GM12878 (cell line): ENCODE results near the gene GDAP1L1. TPM values are rescaled to one million over a fixed set of nuclear protein-coding genes. Genes with fewer than 3 reads are reported as not detected.

Experiments used
- ATAC-seq: fragments of 200-7000 bp; cut with Tn5 transposase; 3 replicates; pipeline ENCODE4 v1.9.1; 2020; ENCODE audit warnings: mild to moderate bottlenecking, moderate library complexity
- BruUV-seq: library from RNA; stranded (reverse); fragments of 400-500 nt; replicated peaks from 2 replicates; lab custom pipeline; 2021; lab: Mats Ljungman, UMichigan
- CTCF ChIA-PET: fragments of 300-600 bp; sonication (Branson Sonifier 250); formaldehyde crosslinking; extraction: SDS; loops from one replicate; lab custom pipeline; 2021; ENCODE audit warnings: inconsistent platforms; lab: Yijun Ruan, JAX
- POLR2A ChIA-PET: fragments of 350-600 bp; formaldehyde crosslinking; extraction: SDS; loops from one replicate; lab custom pipeline; 2021; ENCODE audit warnings: inconsistent platforms; lab: Charles Lee
- RAD21 ChIA-PET: fragments of 300-600 bp; sonication (Branson Sonifier 250); formaldehyde crosslinking; loops from one replicate; lab custom pipeline; 2023; ENCODE audit warnings: antibody characterized with exemption; ENCODE audit not compliant: unreplicated experiment; lab: Charles Lee
- SMC1A ChIA-PET: fragments of 300-600 bp; sonication (Branson Sonifier 250); formaldehyde crosslinking; loops from one replicate; lab custom pipeline; 2023; ENCODE audit not compliant: unreplicated experiment, uncharacterized antibody; lab: Charles Lee
- DNase-seq: peaks from one replicate; pipeline ENCODE4 v3.0.0-alpha.2; 2011; ENCODE audit warnings: low read depth, low spot score
- FAIRE-seq: peaks from 3 replicates; lab custom pipeline; 2011; peaks lifted over from hg19 to GRCh38; lab: Jason Lieb, UNC
- H2AFZ ChIP-seq: 2 replicates; pipeline ENCODE4 v1.6.0; 2011; ENCODE audit warnings: low read depth, low read length, control low read depth; ENCODE audit not compliant: control insufficient read depth
- H3K27ac ChIP-seq: 2 replicates; pipeline ENCODE4 v1.5.1; 2011; ENCODE audit warnings: control low read depth; ENCODE audit not compliant: control insufficient read depth, insufficient read depth
- H3K27me3 ChIP-seq, 2 experiments: replicated peaks in 1 of 2; 2 replicates each; pipeline versions ENCODE4 v1.6.0 to v1.6.1; 2011; ENCODE audit warnings: low read length in 1 of 2; ENCODE audit not compliant: control insufficient read depth in 2 of 2, insufficient read depth in 2 of 2
- H3K36me3 ChIP-seq, 2 experiments: 2 replicates each; pipeline ENCODE4 v1.5.1; 2011; ENCODE audit warnings: low read length in 1 of 2; ENCODE audit not compliant: control insufficient read depth in 2 of 2, insufficient read depth in 2 of 2
- H3K4me1 ChIP-seq: 2 replicates; pipeline ENCODE4 v1.6.1; 2011; ENCODE audit warnings: mild to moderate bottlenecking, low read length, moderate library complexity, mixed read lengths; ENCODE audit not compliant: control insufficient read depth, insufficient read depth
- H3K4me2 ChIP-seq: 2 replicates; pipeline ENCODE4 v1.6.0; 2011; ENCODE audit warnings: control low read depth; ENCODE audit not compliant: control insufficient read depth, insufficient read depth
- H3K4me3 ChIP-seq: fragments of 200-600 bp; sonication (generic); 2 replicates; pipeline ENCODE4 v1.5.1; 2016
- H3K79me2 ChIP-seq: 2 replicates; pipeline ENCODE4 v1.6.0; 2011; ENCODE audit warnings: low read length; ENCODE audit not compliant: control insufficient read depth, insufficient read depth
- H3K9ac ChIP-seq: 2 replicates; pipeline ENCODE4 v1.8.0; 2011; ENCODE audit warnings: low read length, control low read depth, mixed read lengths; ENCODE audit not compliant: control insufficient read depth, insufficient read depth
- H3K9me3 ChIP-seq: replicated peaks from 3 replicates; pipeline ENCODE4 v1.5.1; 2011; ENCODE audit warnings: mild to moderate bottlenecking, low read length; ENCODE audit not compliant: control insufficient read depth, insufficient read depth
- H4K20me1 ChIP-seq: 2 replicates; pipeline ENCODE4 v1.6.0; 2011; ENCODE audit not compliant: control insufficient read depth, insufficient read depth
- ESRRA ChIP-seq: IDR thresholded peaks from 2 replicates; pipeline ENCODE4 v1.6.1; 2012; ENCODE audit warnings: mild to moderate bottlenecking, low read length, improper control_type of control experiment
- SMARCA5 ChIP-seq: fragments of 450-650 bp; IDR thresholded peaks from 2 replicates; pipeline ENCODE4 v1.6.1; 2017; ENCODE audit warnings: mild to moderate bottlenecking
- TAF1 ChIP-seq: IDR thresholded peaks from 2 replicates; pipeline ENCODE4 v1.6.1; 2011; ENCODE audit warnings: mild to moderate bottlenecking, low read depth, low read length, borderline replicate concordance
- WGBS: methylation state at CpG from one replicate; pipeline ENCODE4 v1.1.6; 2016; ENCODE audit warnings: low lambda C conversion rate; ENCODE audit not compliant: insufficient replicate concordance, insufficient coverage; ENCODE audit errors: missing lambda C conversion rate; 5-methylcytosine and 5-hydroxymethylcytosine counted together
- in situ Hi-C: fragments of 300-500 bp; cut with MboI; formaldehyde crosslinking; loops from 9 replicates; pipeline ENCODE4 v1.14.3; 2018; ENCODE audit warnings: mixed read lengths
- intact Hi-C: fragments of 100-400 bp; cut with micrococcal nuclease; formaldehyde crosslinking; loops from one replicate; pipeline ENCODE4 v1.14.2; 2022; ENCODE audit not compliant: unreplicated experiment
- polyA plus RNA-seq, 11 experiments: library from polyadenylated mRNA; depleted of rRNA in 4 of 11; unstranded in 6 of 11; stranded (reverse) in 5 of 11; fragments of >200 nt; fragmentation: Nextera tagmentation in 4 of 11; fragmentation: Illumina TruSeq in 1 of 11; extraction: Ambion mirVana in 4 of 11; extraction: Trizol in 1 of 11; gene quantifications; 1 replicate in 1 of 11; 2 replicates in 10 of 11; pipeline versions ENCODE4 v1.2.1 to v1.2.3, GENCODE V29; 2011 to 2016; ENCODE audit warnings: inconsistent platforms in 2 of 11, missing spikeins in 2 of 11, low read depth in 1 of 11
- total RNA-seq, 4 experiments: library from RNA; depleted of rRNA in 3 of 4; stranded (reverse); fragments of >200 nt in 3 of 4; fragmentation: Illumina TruSeq in 1 of 4; extraction: Trizol in 1 of 4; gene quantifications; 2 replicates each; pipeline versions ENCODE4 v1.2.1 to v1.2.3, GENCODE V29; 2013 to 2021
- TF ChIP-seq, protein P1 (sequence below), 3 experiments: IDR thresholded peaks in 2 of 3; conservative IDR thresholded peaks in 1 of 3; 2 replicates each; pipeline ENCODE4 v1.5.1; 2011; ENCODE audit warnings: low read depth in 3 of 3, low read length in 3 of 3, mild to moderate bottlenecking in 3 of 3, control low read depth in 2 of 3, moderate library complexity in 2 of 3, inconsistent platforms in 1 of 3, mixed read lengths in 1 of 3; ENCODE audit not compliant: control insufficient read depth in 2 of 3, insufficient read depth in 1 of 3; ENCODE audit errors: extremely low read depth in 1 of 3

Gene GDAP1L1
- total and polyA plus RNA-seq, 10 of the 15 experiments (the other 5 are each of a cell fraction or from before 2014, with no cell fraction given) = 0.08 to 0.38 TPM; not detected in 8

DNA sequence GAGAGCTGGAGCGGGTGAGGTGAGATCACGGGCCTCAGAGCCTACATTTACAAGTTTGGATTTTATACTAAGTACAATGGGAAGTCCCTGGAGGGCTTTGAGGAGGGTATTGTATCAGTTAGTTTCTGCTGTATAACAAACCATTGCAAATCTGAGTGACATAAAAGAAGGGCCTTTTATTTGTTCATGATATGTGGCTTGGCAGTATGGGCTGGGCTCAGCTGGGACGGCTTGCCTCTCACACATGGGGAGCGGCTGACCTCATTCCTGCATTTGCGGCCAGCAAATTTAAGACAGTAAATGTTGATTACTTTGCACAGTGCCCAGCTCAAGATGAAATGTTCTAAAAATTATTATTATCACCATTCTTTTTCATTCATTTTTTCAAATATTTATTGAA, 21.7 kb downstream of the GDAP1L1 start:
- FAIRE-seq (no peak), DNase-seq (no peak), ATAC-seq (no peak)
- POLR2A ChIA-PET = no interaction called here
- intact Hi-C loops = no loop called here
- no peak overlapping the region for H3K4me3 ChIP-seq
- no peak for TF ChIP-seq TAF1
- no peaks in the 10 kb centered on the region; a peak in 1 of 4 replicates for H3K27me3 ChIP-seq
- H2AFZ ChIP-seq = no peak overlapping the region
- no peaks in the 10 kb centered on the region for H3K36me3 ChIP-seq
- H4K20me1 ChIP-seq = no peaks in the 10 kb centered on the region; the same call in 1 of the 2 replicates
- no TSS peak for BruUV-seq
- RAD21 ChIA-PET = no interaction called here
- in situ Hi-C loops = no loop called here
- 42% methylated on average over 5 of the region's 5 CpGs for WGBS
- H3K27ac ChIP-seq = no peak overlapping the region
- H3K4me2 ChIP-seq = no peak overlapping the region
- CTCF ChIA-PET = no interaction called here
- H3K9me3 ChIP-seq = no peaks in the 10 kb centered on the region
- H3K4me1 ChIP-seq = peaks cover 10% of the 10 kb centered on the region
- no peaks in the 10 kb centered on the region for H3K79me2 ChIP-seq
- SMC1A ChIA-PET = no interaction called here
- H3K9ac ChIP-seq = no peak overlapping the region

DNA sequence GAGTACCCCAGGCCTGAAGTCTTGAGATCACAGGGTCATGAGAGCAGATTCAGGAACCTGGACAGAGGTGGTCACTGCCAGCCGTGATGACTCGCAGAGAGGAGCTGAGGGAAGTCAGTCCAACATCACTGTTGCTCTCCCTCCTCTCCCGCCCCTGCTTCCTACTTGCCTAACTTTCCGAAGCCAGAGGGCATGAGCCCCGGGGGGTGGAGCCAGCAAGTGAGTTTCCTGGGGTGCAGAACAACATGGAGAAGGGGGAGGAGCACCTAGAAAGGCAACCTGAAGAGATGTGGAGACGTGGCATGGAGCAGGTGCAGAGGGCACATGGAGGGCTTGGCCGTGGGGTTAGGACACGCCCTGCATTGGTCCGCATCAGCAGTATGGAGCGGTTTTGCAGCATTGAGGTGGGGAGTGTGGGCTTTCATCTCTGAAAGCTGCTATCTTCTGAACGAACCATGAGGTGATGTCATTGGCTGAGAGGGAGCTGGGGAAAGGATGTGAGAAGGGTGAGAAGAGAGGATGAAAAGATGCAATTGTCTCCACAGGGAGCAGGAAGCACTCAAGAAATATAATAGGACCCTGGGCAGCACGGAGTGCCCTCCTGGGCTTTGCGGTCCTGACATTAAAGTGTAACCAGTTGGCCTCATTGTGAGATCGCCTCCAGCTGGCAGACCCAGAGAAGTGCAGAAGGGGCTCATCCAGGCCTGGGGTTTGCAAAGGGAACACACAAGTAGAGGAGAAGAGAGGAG, 25.0 kb downstream of the GDAP1L1 start:
- no peak overlapping the region for H3K9ac ChIP-seq
- H2AFZ ChIP-seq = no peak overlapping the region
- H3K27ac ChIP-seq = no peak overlapping the region
- H3K79me2 ChIP-seq = no peaks in the 10 kb centered on the region
- ChIA-PET POLR2A (no interaction called here), CTCF (no interaction called here), SMC1A (no interaction called here), RAD21 (no interaction called here)
- H3K4me1 ChIP-seq = peaks cover 10% of the 10 kb centered on the region
- H3K36me3 ChIP-seq = no peaks in the 10 kb centered on the region
- no peaks in the 10 kb centered on the region; a peak in 1 of 4 replicates for H3K27me3 ChIP-seq
- TF ChIP-seq SMARCA5 (no peak), ESRRA (no peak)
- TF ChIP-seq, protein P1, sequence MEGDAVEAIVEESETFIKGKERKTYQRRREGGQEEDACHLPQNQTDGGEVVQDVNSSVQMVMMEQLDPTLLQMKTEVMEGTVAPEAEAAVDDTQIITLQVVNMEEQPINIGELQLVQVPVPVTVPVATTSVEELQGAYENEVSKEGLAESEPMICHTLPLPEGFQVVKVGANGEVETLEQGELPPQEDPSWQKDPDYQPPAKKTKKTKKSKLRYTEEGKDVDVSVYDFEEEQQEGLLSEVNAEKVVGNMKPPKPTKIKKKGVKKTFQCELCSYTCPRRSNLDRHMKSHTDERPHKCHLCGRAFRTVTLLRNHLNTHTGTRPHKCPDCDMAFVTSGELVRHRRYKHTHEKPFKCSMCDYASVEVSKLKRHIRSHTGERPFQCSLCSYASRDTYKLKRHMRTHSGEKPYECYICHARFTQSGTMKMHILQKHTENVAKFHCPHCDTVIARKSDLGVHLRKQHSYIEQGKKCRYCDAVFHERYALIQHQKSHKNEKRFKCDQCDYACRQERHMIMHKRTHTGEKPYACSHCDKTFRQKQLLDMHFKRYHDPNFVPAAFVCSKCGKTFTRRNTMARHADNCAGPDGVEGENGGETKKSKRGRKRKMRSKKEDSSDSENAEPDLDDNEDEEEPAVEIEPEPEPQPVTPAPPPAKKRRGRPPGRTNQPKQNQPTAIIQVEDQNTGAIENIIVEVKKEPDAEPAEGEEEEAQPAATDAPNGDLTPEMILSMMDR (IDR thresholded peaks at IDR 0.05 in 2 of 3, conservative IDR thresholded peaks at IDR 0.05 in 1 of 3; ENCODE audit: control insufficient read depth in 2 of 3, extremely low read depth in 1 of 3, insufficient read depth in 1 of 3, low read depth in 3 of 3, low read length in 3 of 3) = peak; percentile 2 to 35 (median 17); a peak in 2 of 6 replicates
- in situ Hi-C loops = no loop called here
- ATAC-seq (no peak), DNase-seq (no peak), FAIRE-seq (no peak)
- H4K20me1 ChIP-seq = no peaks in the 10 kb centered on the region; the same call in 1 of the 2 replicates
- H3K4me3 ChIP-seq = no peak overlapping the region
- no peaks in the 10 kb centered on the region for H3K9me3 ChIP-seq
- no TSS peak for BruUV-seq
- WGBS = 46% methylated on average over 14 of the region's 14 CpGs
- intact Hi-C loops = no loop called here
- H3K4me2 ChIP-seq = no peak overlapping the region
